H1 (cell line): ENCODE measurements around the gene SIX3. TPM values are rescaled to one million over a fixed set of nuclear protein-coding genes. Genes with fewer than 3 reads are reported as not detected.

Experiments used
- CTCF ChIA-PET: fragments of 300-600 bp; sonication (Branson Sonifier 250); formaldehyde crosslinking; loops from one replicate; lab custom pipeline; 2021; ENCODE audit not compliant: partially characterized antibody; lab: Charles Lee
- POLR2A ChIA-PET: fragments of 300-600 bp; sonication (Branson Sonifier 250); formaldehyde crosslinking; loops from one replicate; lab custom pipeline; 2021; ENCODE audit warnings: inconsistent platforms; ENCODE audit not compliant: partially characterized antibody; lab: Charles Lee
- DNase-seq, 2 experiments: peaks; one replicate each; pipeline versions ENCODE4 v3.0.0 to v3.0.0-alpha.2; 2010 to 2022; ENCODE audit warnings: low spot score in 2 of 2, low read depth in 1 of 2, mixed read lengths in 1 of 2
- FAIRE-seq: peaks from 2 replicates; lab custom pipeline; 2011; peaks lifted over from hg19 to GRCh38; lab: Jason Lieb, UNC
- H2AFZ ChIP-seq: 2 replicates; pipeline ENCODE4 v1.8.1; 2012; ENCODE audit warnings: low read length, inconsistent platforms
- H2AK5ac ChIP-seq: 2 replicates; pipeline ENCODE4 v1.6.1; 2013; ENCODE audit warnings: low read depth, low read length
- H2BK120ac ChIP-seq: replicated peaks from 2 replicates; pipeline ENCODE3; 2013; ENCODE audit warnings: low read depth, low read length, inconsistent platforms
- H2BK12ac ChIP-seq: 2 replicates; pipeline ENCODE4 v1.6.1; 2013; ENCODE audit warnings: low read depth, low read length
- H2BK15ac ChIP-seq: 2 replicates; pipeline ENCODE4 v1.6.1; 2013; ENCODE audit warnings: low read length
- H2BK20ac ChIP-seq: 2 replicates; pipeline ENCODE4 v1.6.1; 2013; ENCODE audit warnings: low read length
- H2BK5ac ChIP-seq: 2 replicates; pipeline ENCODE4 v1.6.1; 2013; ENCODE audit warnings: low read depth, low read length
- H3K14ac ChIP-seq: 2 replicates; pipeline ENCODE4 v1.6.1; 2013; ENCODE audit warnings: inconsistent platforms; ENCODE audit not compliant: insufficient read length
- H3K18ac ChIP-seq: 2 replicates; pipeline ENCODE4 v1.6.1; 2013; ENCODE audit warnings: low read length; ENCODE audit errors: extremely low read depth
- H3K23ac ChIP-seq: 2 replicates; pipeline ENCODE4 v1.6.1; 2013; ENCODE audit warnings: inconsistent platforms; ENCODE audit not compliant: insufficient read length
- H3K23me2 ChIP-seq: 2 replicates; pipeline ENCODE4 v1.6.1; 2013; ENCODE audit warnings: low read depth, low read length
- H3K27ac ChIP-seq: 2 replicates; pipeline ENCODE4 v1.6.1; 2011; ENCODE audit warnings: low read depth, low read length, inconsistent platforms
- H3K27me3 ChIP-seq, 4 experiments: replicated peaks in 1 of 4; 1 replicate in 1 of 4; 2 replicates in 3 of 4; pipeline versions ENCODE4 v1.6.1 to v1.8.1; 2011 to 2013; ENCODE audit warnings: low read length in 3 of 4, mild to moderate bottlenecking in 3 of 4, inconsistent platforms in 2 of 4, mixed read lengths in 2 of 4, moderate library complexity in 1 of 4; ENCODE audit not compliant: control insufficient read depth in 3 of 4, insufficient read depth in 3 of 4; ENCODE audit errors: extremely low read depth in 1 of 4
- H3K36me3 ChIP-seq, 4 experiments: 2 replicates each; pipeline versions ENCODE4 v1.6.1 to v1.8.1; 2011 to 2013; ENCODE audit warnings: mild to moderate bottlenecking in 4 of 4, low read length in 3 of 4, moderate library complexity in 2 of 4, control low read depth in 1 of 4, inconsistent platforms in 1 of 4; ENCODE audit not compliant: insufficient read depth in 4 of 4, control insufficient read depth in 2 of 4
- H3K4ac ChIP-seq: replicated peaks from 2 replicates; pipeline ENCODE3; 2013; ENCODE audit warnings: low read length, low read depth, mixed read lengths, inconsistent platforms; ENCODE audit not compliant: insufficient read length
- H3K4me1 ChIP-seq, 4 experiments: replicated peaks in 1 of 4; 1 replicate in 1 of 4; 2 replicates in 3 of 4; pipeline versions ENCODE4 v1.6.1 to v1.8.1; 2011 to 2013; ENCODE audit warnings: low read length in 3 of 4, inconsistent platforms in 2 of 4, mixed read lengths in 1 of 4; ENCODE audit not compliant: insufficient read depth in 4 of 4, control insufficient read depth in 3 of 4
- H3K4me2 ChIP-seq, 2 experiments: 2 replicates each; pipeline versions ENCODE4 v1.6.1 to v1.8.1; 2011 to 2013; ENCODE audit warnings: low read depth in 2 of 2, low read length in 2 of 2, control low read depth in 1 of 2, inconsistent platforms in 1 of 2, mild to moderate bottlenecking in 1 of 2; ENCODE audit not compliant: insufficient read depth in 1 of 2
- H3K4me3 ChIP-seq, 4 experiments: fragments of 200-600, 300-600 bp in 1 of 4; sonication (generic), shearing (Covaris generic), sonication (Bioruptor Twin) in 1 of 4; 2 replicates each; pipeline versions ENCODE4 v1.5.1 to v1.8.1; 2011 to 2016; ENCODE audit warnings: low read length in 4 of 4, low read depth in 3 of 4, control low read depth in 2 of 4, inconsistent platforms in 2 of 4, mild to moderate bottlenecking in 2 of 4, mixed read lengths in 1 of 4, moderate library complexity in 1 of 4; ENCODE audit not compliant: insufficient read depth in 2 of 4; ENCODE audit errors: extremely low read depth in 1 of 4
- H3K56ac ChIP-seq: replicated peaks from 2 replicates; pipeline ENCODE3; 2013; ENCODE audit warnings: low read depth, mild to moderate bottlenecking, mixed read lengths, low read length, inconsistent platforms; ENCODE audit not compliant: insufficient read length
- H3K79me1 ChIP-seq: 2 replicates; pipeline ENCODE4 v1.6.1; 2013; ENCODE audit warnings: low read depth, low read length, control low read depth
- H3K79me2 ChIP-seq, 2 experiments: 2 replicates each; pipeline versions ENCODE4 v1.6.1 to v1.8.1; 2012 to 2013; ENCODE audit warnings: low read length in 2 of 2, mild to moderate bottlenecking in 2 of 2, inconsistent platforms in 1 of 2; ENCODE audit not compliant: insufficient read depth in 2 of 2, control insufficient read depth in 1 of 2
- H3K9ac ChIP-seq, 4 experiments: replicated peaks in 1 of 4; 1 replicate in 1 of 4; 2 replicates in 3 of 4; pipeline versions ENCODE4 v1.6.1 to v1.8.1; 2011 to 2013; ENCODE audit warnings: low read depth in 3 of 4, low read length in 3 of 4, control low read depth in 2 of 4, mild to moderate bottlenecking in 2 of 4, moderate library complexity in 2 of 4, inconsistent platforms in 1 of 4; ENCODE audit errors: extremely low read depth in 1 of 4
- H3K9me3 ChIP-seq, 2 experiments: 2 replicates each; pipeline versions ENCODE4 v1.6.1 to v1.8.1; 2012 to 2013; ENCODE audit warnings: mild to moderate bottlenecking in 2 of 2, moderate library complexity in 2 of 2, control low read depth in 1 of 2, inconsistent platforms in 1 of 2, low read depth in 1 of 2, low read length in 1 of 2, mixed read lengths in 1 of 2; ENCODE audit not compliant: insufficient read depth in 2 of 2
- H4K20me1 ChIP-seq, 2 experiments: replicated peaks in 1 of 2; 2 replicates each; pipeline versions ENCODE3 to v1.8.1; 2011 to 2013; ENCODE audit warnings: inconsistent platforms in 2 of 2, low read length in 2 of 2, mild to moderate bottlenecking in 1 of 2; ENCODE audit not compliant: insufficient read depth in 2 of 2, control insufficient read depth in 1 of 2
- H4K5ac ChIP-seq: 2 replicates; pipeline ENCODE4 v1.6.1; 2013; ENCODE audit warnings: low read length, low read depth, mixed read lengths, inconsistent platforms; ENCODE audit not compliant: insufficient read length
- H4K8ac ChIP-seq: 2 replicates; pipeline ENCODE4 v1.8.0; 2013; ENCODE audit warnings: mild to moderate bottlenecking, moderate library complexity, low read length, inconsistent platforms; ENCODE audit not compliant: insufficient read depth; ENCODE audit errors: extremely low read depth
- H4K91ac ChIP-seq: replicated peaks from 2 replicates; pipeline ENCODE3; 2013; ENCODE audit warnings: low read length, mixed read lengths, inconsistent platforms; ENCODE audit not compliant: insufficient read length
- ASH2L ChIP-seq: fragments of 200-600, 300-600 bp; sonication (generic); IDR thresholded peaks from one replicate; pipeline ENCODE4 v1.7.1; 2017; ENCODE audit warnings: low read length
- CTCF ChIP-seq, 3 experiments: IDR thresholded peaks; 1 replicate in 2 of 3; 2 replicates in 1 of 3; pipeline versions ENCODE4 v1.5.1 to v1.6.1; 2011; ENCODE audit warnings: low read length in 3 of 3, mild to moderate bottlenecking in 3 of 3, inconsistent platforms in 2 of 3, low read depth in 1 of 3, moderate library complexity in 1 of 3; ENCODE audit not compliant: insufficient read depth in 1 of 3; ENCODE audit errors: control extremely low read depth in 1 of 3
- EZH2 ChIP-seq: fragments of 200-600 bp; sonication (generic); IDR thresholded peaks from 2 replicates; pipeline ENCODE4 v1.7.1; 2012; ENCODE audit warnings: low read depth, mild to moderate bottlenecking, moderate library complexity, low read length, inconsistent platforms; ENCODE audit not compliant: severe bottlenecking
- HDAC6 ChIP-seq: IDR thresholded peaks from one replicate; pipeline ENCODE4 v1.7.1; 2012; ENCODE audit warnings: low read depth, mild to moderate bottlenecking, inconsistent platforms, low read length, moderate library complexity
- JUND ChIP-seq: IDR thresholded peaks from 2 replicates; pipeline ENCODE4 v1.6.1; 2011; ENCODE audit warnings: mild to moderate bottlenecking, improper control_type of control experiment, low read length
- RNF2 ChIP-seq: fragments of 200-900, 300-1000 bp; sonication (generic); IDR thresholded peaks from 2 replicates; pipeline ENCODE4 v1.7.1; 2016; ENCODE audit warnings: borderline replicate concordance, low read depth, mild to moderate bottlenecking, antibody characterized with exemption, low read length; ENCODE audit not compliant: poor library complexity, severe bottlenecking; ENCODE audit errors: missing control alignments
- SAP30 ChIP-seq: fragments of 300-600 bp; sonication (generic); IDR thresholded peaks from 2 replicates; pipeline ENCODE4 v1.7.1; 2012; ENCODE audit warnings: low read length, moderate library complexity, mild to moderate bottlenecking, inconsistent platforms; ENCODE audit not compliant: insufficient read depth, insufficient replicate concordance
- SUZ12 ChIP-seq: fragments of 200-600 bp; sonication (generic); IDR thresholded peaks from 2 replicates; pipeline ENCODE4 v1.6.1; 2012; ENCODE audit warnings: mild to moderate bottlenecking, inconsistent platforms, low read length, moderate library complexity, mixed read lengths
- WGBS, 2 experiments: shearing (Covaris generic) in 1 of 2; methylation state at CpG; one replicate each; pipeline versions ENCODE4 v1.1.6 to v1.1.7; 2013 to 2015; ENCODE audit warnings: low lambda C conversion rate in 2 of 2, mixed read lengths in 2 of 2, inconsistent platforms in 1 of 2, low coverage in 1 of 2, missing lambda C conversion rate in 1 of 2; ENCODE audit not compliant: insufficient replicate concordance in 2 of 2, insufficient coverage in 1 of 2, insufficient read length in 1 of 2; ENCODE audit errors: extremely low coverage in 1 of 2, missing lambda C conversion rate in 1 of 2; 5-methylcytosine and 5-hydroxymethylcytosine counted together
- polyA plus RNA-seq, 7 experiments: library from polyadenylated mRNA; depleted of rRNA in 3 of 7; stranded (reverse) in 5 of 7; unstranded in 2 of 7; fragments of >200 nt in 5 of 7; fragments of 200-250 nt in 2 of 7; gene quantifications; 1 replicate in 5 of 7; 2 replicates in 1 of 7; 4 replicates in 1 of 7; pipeline versions ENCODE4 v1.2.1 to v1.2.3, GENCODE V29; 2011 to 2013; ENCODE audit warnings: missing spikeins in 2 of 7, mixed read lengths in 2 of 7
- total RNA-seq: library from RNA; stranded (reverse); fragmentation: NEBNext Ultra II Directional; extraction: Animal tissue kit (Norgen Biotek cat#: 25700); gene quantifications from 2 replicates; pipeline ENCODE4 v1.2.1, GENCODE V29; 2021

Gene SIX3
- total and polyA plus RNA-seq, 2 of the 8 experiments (the other 6 are each of a cell fraction or from before 2014, with no cell fraction given): 0.02 to 0.19 TPM

GRCh38 chr2:44928483-44929158 is 12.9 kb upstream of the SIX3 start:
- Histone ChIP-seq H3K79me2 (no peaks in the 10 kb centered on the region), H3K36me3 (no peaks in the 10 kb centered on the region; a peak in 1 of 8 replicates), H3K4ac (no peak overlapping the region), H4K91ac (peak overlapping the region; percentile 46), H3K4me3 (peak overlapping the region; percentile 26 to 53 (median 34); a peak in 7 of 8 replicates), H4K8ac (peak overlapping the region; percentile 53; the same call in 1 of the 2 replicates), H3K14ac (no peak overlapping the region), H3K23ac (no peak overlapping the region), H3K18ac (peak overlapping the region; percentile 24; the same call in 1 of the 2 replicates), H4K20me1 (peaks cover 0 to 3% of the 10 kb centered on the region in 2 experiments), H2BK12ac (no peak overlapping the region), H2BK5ac (no peak overlapping the region), H3K9me3 (no peaks in the 10 kb centered on the region; a peak in 1 of 4 replicates), H2BK15ac (no peak overlapping the region), H3K27ac (no peak overlapping the region), H4K5ac (no peak overlapping the region), H2BK20ac (peak overlapping the region; percentile 28; the same call in 1 of the 2 replicates), H3K56ac (no peak overlapping the region), H2BK120ac (no peak overlapping the region), H3K9ac (no peak overlapping the region; a peak in 2 of 7 replicates), H3K23me2 (peaks cover 14% of the 10 kb centered on the region; the same call in 1 of the 2 replicates)
- no peak for DNase-seq
- CTCF ChIA-PET: interaction anchor here (0.7 to 5.0 kb wide), 8 partner anchors 9 to 600 kb away, joined by 3 to 28 read pairs (median 4); no protein-coding TSS in a partner anchor
- no peak for FAIRE-seq
- WGBS, 2 experiments: 1% methylated on average over 61 of the region's 62 CpGs; no CpG with 5 or more reads in 1 of the 2 experiments
- TF ChIP-seq ASH2L (peak; percentile 20), HDAC6 (no peak), RNF2 (peak; percentile 80), SUZ12 (peak; percentile 98), EZH2 (peak; percentile 99), SAP30 (no peak), JUND (no peak), CTCF (IDR thresholded peaks at IDR 0.05; ENCODE audit: control extremely low read depth in 1 of 3, insufficient read depth in 1 of 3, low read depth in 1 of 3, low read length in 3 of 3) (no peak)
- TF ChIP-seq, all 59 proteins: peak for 4
- Histone ChIP-seq H3K4me1 (peaks cover 15 to 37% (median 23%) of the 10 kb centered on the region in 4 experiments), H3K4me2 (peak overlapping the region; percentile 72 to 78), H3K27me3 (peaks cover 63 to 98% (median 87%) of the 10 kb centered on the region in 4 experiments), H3K79me1 (no peaks in the 10 kb centered on the region; the same call in 1 of the 2 replicates), H2AFZ (no peak overlapping the region), H2AK5ac (no peak overlapping the region)
- POLR2A ChIA-PET: interaction anchor here (0.8 to 2.9 kb wide), 6 partner anchors 9 to 933 kb away, joined by 3 to 27 read pairs (median 4); partner anchors contain the start of genes LRPPRC and SIX2
